Central memory CD8-positive, alpha-beta T cell (primary cell): ENCODE measurements around the gene OSBPL1A.
"Not testable (repeated sequence)": the region's sequence is repeated elsewhere in the genome, so short reads cannot be mapped to it uniquely, and the experiment has no call there.

ENCODE experiments used
- ATAC-seq: fragments of 150-1000 bp; cut with Tn5 transposase; replicated peaks from 2 replicates; pipeline ENCODE4 v1.10.0; 2022; ENCODE audit warnings: mild to moderate bottlenecking, moderate FRiP score, moderate number of reproducible peaks; ENCODE audit not compliant: poor library complexity, severe bottlenecking; ENCODE audit errors: extremely low read depth
- DNase-seq, 2 donors: peaks; one replicate each; pipeline ENCODE4 v3.0.0; 2021; ENCODE audit warnings: low spot score in 2 of 2
- H3K27ac Mint-ChIP-seq: one replicate; pipeline ENCODE4 v1.8.0; 2022; ENCODE audit warnings: low read depth, mild to moderate bottlenecking, moderate library complexity, mixed read lengths
- H3K27me3 Mint-ChIP-seq: one replicate; pipeline ENCODE4 v1.8.0; 2022; ENCODE audit warnings: mixed read lengths
- H3K36me3 Mint-ChIP-seq: one replicate; pipeline ENCODE4 v1.8.0; 2022; ENCODE audit warnings: mild to moderate bottlenecking, moderate library complexity, mixed read lengths; ENCODE audit not compliant: insufficient read depth
- H3K4me1 Mint-ChIP-seq: one replicate; pipeline ENCODE4 v1.8.0; 2022; ENCODE audit warnings: mixed read lengths
- H3K4me3 Mint-ChIP-seq: one replicate; pipeline ENCODE4 v1.8.0; 2022; ENCODE audit warnings: mild to moderate bottlenecking, moderate library complexity, mixed read lengths
- H3K9me3 Mint-ChIP-seq: one replicate; pipeline ENCODE4 v1.8.0; 2022; ENCODE audit warnings: mixed read lengths

The OSBPL1A gene

GRCh38 chr18:24177499-24178133, 220.0 kb downstream of the OSBPL1A start:
- H3K27ac Mint-ChIP-seq = no peak overlapping the region

GRCh38 chr18:24176727-24177416, 220.8 kb downstream of the OSBPL1A start:
- no peak overlapping the region for H3K27ac Mint-ChIP-seq
- ATAC-seq (no peak), DNase-seq (peak in 1 of 2 donors; percentile 17)
- peaks cover 3% of the 10 kb centered on the region for H3K36me3 Mint-ChIP-seq
- H3K4me3 Mint-ChIP-seq = no peak overlapping the region
- H3K27me3 Mint-ChIP-seq = no peaks in the 10 kb centered on the region
- H3K4me1 Mint-ChIP-seq = no peaks in the 10 kb centered on the region
- no peaks in the 10 kb centered on the region for H3K9me3 Mint-ChIP-seq

More at GRCh38 chr18:24177499-24178133, 220.0 kb downstream of the OSBPL1A start:
- no peaks in the 10 kb centered on the region for H3K4me1 Mint-ChIP-seq
- DNase-seq = no peak
- H3K9me3 Mint-ChIP-seq = no peaks in the 10 kb centered on the region
- no peaks in the 10 kb centered on the region for H3K27me3 Mint-ChIP-seq
- no peak overlapping the region for H3K4me3 Mint-ChIP-seq
- peaks cover 3% of the 10 kb centered on the region for H3K36me3 Mint-ChIP-seq
- ATAC-seq = no peak

GRCh38 chr18:24173997-24174396, 223.6 kb downstream of the OSBPL1A start:
- no peaks in the 10 kb centered on the region for H3K4me1 Mint-ChIP-seq
- H3K36me3 Mint-ChIP-seq = peaks cover 5% of the 10 kb centered on the region
- no peaks in the 10 kb centered on the region for H3K27me3 Mint-ChIP-seq
- ATAC-seq (no peak), DNase-seq (no peak)
- no peaks in the 10 kb centered on the region for H3K9me3 Mint-ChIP-seq
- no peak overlapping the region for H3K27ac Mint-ChIP-seq
- H3K4me3 Mint-ChIP-seq = no peak overlapping the region

- H3K36me3 Mint-ChIP-seq = peaks cover 1% of the 10 kb centered on the region
- no peaks in the 10 kb centered on the region for H3K9me3 Mint-ChIP-seq
- ATAC-seq = no peak
- no peaks in the 10 kb centered on the region for H3K27me3 Mint-ChIP-seq
- H3K4me1 Mint-ChIP-seq = no peaks in the 10 kb centered on the region
- no peak overlapping the region for H3K27ac Mint-ChIP-seq
- DNase-seq = no peak
- H3K4me3 Mint-ChIP-seq = no peak overlapping the region
Observed at GRCh38 chr18:24170360-24170759, 227.3 kb downstream of the OSBPL1A start.

GRCh38 chr18:24168496-24168895, 229.1 kb downstream of the OSBPL1A start:
- H3K4me3 Mint-ChIP-seq = no peak overlapping the region
- no peaks in the 10 kb centered on the region for H3K9me3 Mint-ChIP-seq
- peaks cover 1% of the 10 kb centered on the region for H3K36me3 Mint-ChIP-seq
- no peak for ATAC-seq
- DNase-seq = no peak
- H3K4me1 Mint-ChIP-seq = no peaks in the 10 kb centered on the region
- H3K27ac Mint-ChIP-seq = no peak overlapping the region
- no peaks in the 10 kb centered on the region for H3K27me3 Mint-ChIP-seq

DNA sequence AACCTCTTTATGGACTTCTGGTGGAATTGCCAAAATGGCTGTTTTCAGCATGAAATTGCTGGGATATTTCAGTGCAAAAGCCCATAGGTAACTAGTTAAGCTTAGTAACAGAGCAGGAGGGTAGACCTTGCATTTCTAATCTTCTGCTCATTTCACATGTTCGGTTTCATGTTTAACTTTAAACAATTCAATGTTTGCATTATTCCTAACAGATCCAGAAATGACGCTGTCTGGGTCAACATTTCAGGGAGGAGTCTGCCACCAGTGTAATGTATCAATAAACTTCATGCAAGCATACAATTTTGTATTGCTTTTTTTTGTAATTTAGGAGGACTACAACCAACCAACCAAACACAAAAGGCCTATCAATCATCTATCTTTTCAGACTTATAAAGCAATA, 236.3 kb downstream of the OSBPL1A start:
- no peaks in the 10 kb centered on the region for H3K9me3 Mint-ChIP-seq
- no peak for DNase-seq
- no peaks in the 10 kb centered on the region for H3K4me1 Mint-ChIP-seq
- H3K27ac Mint-ChIP-seq = no peak overlapping the region
- H3K4me3 Mint-ChIP-seq = no peak overlapping the region
- H3K27me3 Mint-ChIP-seq = no peaks in the 10 kb centered on the region
- H3K36me3 Mint-ChIP-seq = peaks cover 1% of the 10 kb centered on the region
- no peak for ATAC-seq

DNA sequence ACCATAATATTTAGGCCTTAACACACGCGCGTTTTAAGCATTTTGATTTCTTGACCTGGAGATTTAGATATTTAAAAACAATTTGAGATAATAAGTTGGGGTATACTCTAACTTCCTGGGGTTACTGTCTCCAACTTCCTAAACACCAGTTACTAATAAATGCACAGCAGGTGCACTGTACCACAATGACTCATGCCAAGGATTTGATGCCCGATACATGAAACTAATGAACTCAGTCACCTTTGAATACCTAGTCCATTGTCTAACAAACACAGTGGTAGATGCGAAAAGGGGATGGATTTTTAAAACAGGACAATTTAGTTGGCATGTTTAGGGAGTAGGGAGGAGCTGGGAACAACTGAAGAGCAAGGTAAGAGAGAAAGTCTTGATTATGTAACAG, 237.5 kb downstream of the OSBPL1A start:
- H3K27ac Mint-ChIP-seq = no peak overlapping the region
- H3K9me3 Mint-ChIP-seq = no peaks in the 10 kb centered on the region
- DNase-seq = no peak
- no peak overlapping the region for H3K4me3 Mint-ChIP-seq
- H3K4me1 Mint-ChIP-seq = no peaks in the 10 kb centered on the region
- ATAC-seq = no peak
- peaks cover 1% of the 10 kb centered on the region for H3K36me3 Mint-ChIP-seq
- no peaks in the 10 kb centered on the region for H3K27me3 Mint-ChIP-seq

GRCh38 chr18:24157855-24158254, 239.8 kb downstream of the OSBPL1A start:
- ATAC-seq = no peak
- no peaks in the 10 kb centered on the region for H3K9me3 Mint-ChIP-seq
- no peak overlapping the region for H3K27ac Mint-ChIP-seq
- no peaks in the 10 kb centered on the region for H3K4me1 Mint-ChIP-seq
- no peak for DNase-seq
- no peak overlapping the region for H3K4me3 Mint-ChIP-seq
- peaks cover 1% of the 10 kb centered on the region for H3K36me3 Mint-ChIP-seq
- H3K27me3 Mint-ChIP-seq = no peaks in the 10 kb centered on the region

- no peak overlapping the region for H3K27ac Mint-ChIP-seq
- no peak for DNase-seq
- ATAC-seq = no peak
- H3K4me3 Mint-ChIP-seq = no peak overlapping the region
- H3K4me1 Mint-ChIP-seq = no peaks in the 10 kb centered on the region
- no peaks in the 10 kb centered on the region for H3K9me3 Mint-ChIP-seq
- H3K27me3 Mint-ChIP-seq = no peaks in the 10 kb centered on the region
- H3K36me3 Mint-ChIP-seq = peaks cover 4% of the 10 kb centered on the region
Observed at GRCh38 chr18:24153397-24153796, 244.2 kb downstream of the OSBPL1A start.

DNA sequence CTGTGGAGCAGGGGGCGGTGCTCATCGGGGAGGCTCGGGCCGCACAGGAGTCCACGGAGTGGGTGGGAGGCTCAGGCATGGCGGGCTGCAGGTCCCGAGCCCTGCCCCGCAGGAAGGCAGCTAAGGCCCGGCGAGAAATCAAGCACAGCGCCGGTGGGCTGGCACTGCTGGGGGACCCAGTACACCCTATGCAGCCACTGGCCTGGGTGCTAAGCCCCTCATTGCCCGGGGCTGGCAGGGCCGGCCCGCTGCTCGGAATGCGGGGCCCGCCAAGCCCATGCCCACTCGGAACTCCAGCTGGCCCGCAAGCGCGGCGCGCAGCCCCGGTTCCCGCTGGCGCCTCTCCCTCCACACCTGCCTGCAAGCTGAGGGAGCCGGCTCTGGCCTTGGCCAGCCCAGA, 248.0 kb downstream of the OSBPL1A start:
- ATAC-seq, DNase-seq, H3K36me3 Mint-ChIP-seq, H3K9me3 Mint-ChIP-seq, H3K27ac Mint-ChIP-seq, H3K4me3 Mint-ChIP-seq, H3K4me1 Mint-ChIP-seq: not testable (repeated sequence)
- peaks cover 23% of the 10 kb centered on the region for H3K27me3 Mint-ChIP-seq

- no peak for ATAC-seq
- H3K4me1 Mint-ChIP-seq = peaks cover 15% of the 10 kb centered on the region
- peaks cover 6% of the 10 kb centered on the region for H3K36me3 Mint-ChIP-seq
- peaks cover 46% of the 10 kb centered on the region for H3K27me3 Mint-ChIP-seq
- H3K9me3 Mint-ChIP-seq = no peaks in the 10 kb centered on the region
- H3K27ac Mint-ChIP-seq = no peak overlapping the region
- no peak overlapping the region for H3K4me3 Mint-ChIP-seq
- no peak for DNase-seq
Observed at GRCh38 chr18:24142376-24142775, 255.2 kb downstream of the OSBPL1A start.

DNA sequence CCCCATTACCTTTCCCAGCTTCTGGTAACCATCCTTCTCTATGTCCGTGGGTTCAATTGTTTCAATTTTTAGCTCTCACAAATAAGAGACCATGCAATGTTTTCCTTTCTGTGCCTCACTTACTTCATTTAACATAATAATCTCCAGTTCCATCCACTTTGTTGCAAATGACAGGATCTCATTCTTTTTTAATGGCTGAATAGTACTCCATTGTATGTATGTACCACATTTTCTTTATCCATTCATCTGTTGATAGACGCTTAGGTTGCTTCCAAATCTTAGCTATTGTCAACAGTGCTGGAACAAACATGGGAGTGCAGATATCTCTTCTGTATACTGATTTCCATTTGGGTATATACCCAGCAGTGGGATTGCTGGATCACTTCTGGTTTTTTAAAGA, 256.9 kb downstream of the OSBPL1A start:
- Mint-ChIP-seq H3K27ac (no peak overlapping the region), H3K36me3 (peaks cover 11% of the 10 kb centered on the region), H3K4me1 (peaks cover 27% of the 10 kb centered on the region), H3K9me3 (no peaks in the 10 kb centered on the region), H3K27me3 (peaks cover 33% of the 10 kb centered on the region), H3K4me3 (peak overlapping the region; percentile 8)
- no peak for ATAC-seq
- DNase-seq = no peak
